Muscle of arm (tissue), 12 donors: ENCODE results near the gene TOMT. TPM values are rescaled to one million over a fixed set of nuclear protein-coding genes. Genes with fewer than 3 reads are reported as not detected.

Source experiments
- DNase-seq: peaks from one replicate; pipeline ENCODE4 v3.0.0-alpha.2; 2013
- polyA plus RNA-seq, 12 donors: library from polyadenylated mRNA; unstranded; fragments of 120-200 nt; gene quantifications; one replicate each; pipeline ENCODE4 v1.2.1, GENCODE V29; 2013; ENCODE audit not compliant: insufficient read length in 12 of 12

The TOMT gene
- polyA plus RNA-seq, 12 donors: not detected

DNA sequence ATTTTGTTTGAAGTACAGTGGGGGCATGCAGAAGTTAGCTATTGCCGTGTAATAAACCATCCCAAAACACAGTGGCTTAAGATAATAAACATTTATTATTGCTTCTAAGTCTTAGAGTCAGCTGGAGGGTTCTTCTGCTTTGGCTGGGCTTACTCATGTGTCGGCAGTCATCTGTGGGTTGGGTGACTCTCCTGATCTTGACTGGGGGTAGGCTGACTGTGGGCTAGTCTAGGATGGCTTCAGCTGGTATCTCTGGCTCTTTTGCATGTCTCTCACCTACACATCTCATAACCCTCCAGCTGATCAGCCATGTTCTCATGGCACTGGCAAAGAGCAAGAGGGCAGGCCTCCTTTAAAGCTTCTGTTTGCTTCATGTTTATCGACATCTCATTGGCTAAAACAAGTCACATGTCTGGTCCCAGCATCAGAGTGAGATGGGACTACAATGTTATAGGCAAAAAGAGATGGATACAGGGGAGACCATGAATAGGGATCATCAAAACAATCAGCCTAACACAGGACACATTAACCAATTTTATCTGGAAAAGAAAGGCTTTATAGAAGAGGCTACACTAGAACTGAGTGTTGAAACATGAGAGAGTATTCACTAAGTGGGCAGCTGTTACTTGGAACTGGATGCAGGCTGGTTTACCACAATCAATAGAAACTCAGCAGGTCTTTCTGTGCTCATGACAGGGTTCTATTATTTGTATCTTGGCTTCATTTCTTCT is 19.9 kb upstream of the TOMT start:
- no peak for DNase-seq

DNA sequence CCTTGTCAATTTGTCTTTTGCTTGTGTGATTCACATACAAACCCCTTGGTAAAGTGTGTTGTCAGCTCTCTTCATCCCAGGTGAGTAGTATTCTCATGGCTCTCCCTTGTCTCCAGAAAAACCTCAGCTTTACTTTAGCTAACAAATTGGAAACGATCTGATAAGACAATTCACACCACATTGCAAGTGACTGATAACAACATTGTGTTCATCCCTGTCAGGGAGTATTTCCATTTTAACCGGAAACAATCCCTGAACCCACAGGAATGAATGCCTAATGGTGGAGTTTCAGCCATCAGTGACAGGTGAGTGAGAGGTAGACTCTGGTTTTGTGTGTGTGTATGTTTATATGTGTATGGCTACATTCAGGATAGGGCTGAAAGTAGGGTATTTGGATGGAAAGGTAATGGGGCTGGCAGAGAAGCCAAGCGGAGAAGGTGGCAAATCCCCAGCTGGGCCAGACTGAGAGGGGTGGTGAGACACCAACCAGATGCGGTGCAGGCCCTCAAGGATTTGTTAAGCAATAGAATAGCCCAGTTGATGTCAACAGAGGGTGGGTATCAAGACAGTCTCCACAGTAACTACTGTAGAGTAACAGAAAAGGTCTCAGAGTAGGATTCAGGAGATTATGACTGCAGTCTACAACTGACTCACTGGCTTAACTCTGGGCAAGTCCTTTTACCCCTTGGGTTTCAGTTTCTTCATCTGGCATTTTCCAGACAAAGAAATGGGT is 17.5 kb upstream of the TOMT start:
- no peak for DNase-seq

DNA sequence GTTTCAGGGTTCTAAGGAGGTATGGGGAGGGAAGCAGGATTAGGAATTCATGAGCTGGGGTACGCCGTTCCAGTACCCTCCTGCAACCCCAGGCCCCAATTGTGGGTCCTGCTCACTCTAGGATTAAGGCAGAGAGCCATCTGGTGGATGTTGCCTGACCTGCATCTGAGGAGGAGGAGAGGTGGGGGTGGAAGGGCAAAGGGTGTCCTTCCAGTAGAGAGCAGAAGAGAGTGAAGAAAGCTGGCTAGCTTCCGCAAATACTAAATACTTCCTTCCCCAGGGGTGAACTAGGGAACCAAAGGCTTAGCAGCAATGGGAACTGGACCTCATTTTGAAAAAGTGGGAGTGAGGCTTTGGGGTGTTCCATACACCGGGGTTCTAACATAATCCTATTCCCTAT is 14.4 kb upstream of the TOMT start:
- DNase-seq: peak; percentile 60

DNA sequence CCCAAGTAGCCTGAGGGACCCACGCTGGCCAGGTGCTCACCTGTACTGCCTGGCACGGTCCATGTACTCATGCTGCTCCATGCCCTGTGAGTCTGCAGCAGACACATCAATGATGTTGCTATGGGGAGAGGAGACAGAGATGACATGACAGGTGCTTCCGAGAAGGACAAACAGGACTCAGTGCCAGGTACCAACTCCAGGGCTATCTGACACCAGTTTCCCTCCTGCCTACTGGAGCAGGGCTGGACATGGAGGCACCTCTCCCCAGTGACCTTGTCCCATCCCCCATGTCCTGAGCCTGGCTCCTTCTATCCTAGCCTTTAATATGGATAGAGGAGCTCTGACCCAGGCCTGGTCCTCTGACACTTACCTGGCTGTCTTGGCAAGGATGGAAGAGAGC is 7.0 kb upstream of the TOMT start:
- DNase-seq: no peak

DNA sequence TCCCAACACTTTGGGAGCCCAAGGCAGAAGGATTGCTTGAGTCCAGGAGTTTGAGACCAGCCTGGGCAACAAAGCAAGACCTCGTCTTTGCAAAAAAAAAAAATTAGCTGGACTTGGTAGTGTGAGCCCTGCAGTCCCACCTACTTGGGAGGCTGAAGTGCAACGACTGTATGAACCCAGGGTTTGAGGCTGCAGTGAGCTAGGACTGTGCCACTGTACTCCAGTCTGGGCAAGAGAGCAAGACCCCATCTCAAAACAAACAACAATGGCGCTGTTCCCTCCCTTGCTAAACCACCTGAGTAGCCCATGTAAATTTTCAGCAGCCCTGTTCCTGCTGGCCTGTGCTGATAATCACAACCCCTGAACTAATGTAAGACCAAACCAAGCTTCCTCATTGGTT is 5.7 kb upstream of the TOMT start:
- DNase-seq: no peak

DNA sequence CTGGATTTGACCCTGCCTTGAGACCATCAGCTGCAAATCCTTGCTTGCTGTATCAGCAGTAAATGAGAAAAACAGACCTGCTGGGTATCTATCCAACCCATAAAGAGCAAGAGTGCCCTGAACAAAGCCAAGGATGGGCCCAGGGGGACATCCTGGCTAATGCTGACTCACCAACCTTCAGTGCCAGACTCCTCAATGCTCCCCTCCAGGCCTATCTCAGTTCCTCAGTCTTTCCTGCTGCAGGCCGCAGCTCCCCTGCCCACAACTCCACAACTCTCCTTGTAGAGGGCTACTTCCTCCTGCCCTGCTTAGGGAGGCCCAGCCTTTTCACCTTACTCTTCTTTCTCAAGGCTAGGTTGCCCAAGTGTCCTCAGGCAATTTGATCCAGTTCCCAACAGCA is 5.3 kb upstream of the TOMT start:
- no peak for DNase-seq

DNA sequence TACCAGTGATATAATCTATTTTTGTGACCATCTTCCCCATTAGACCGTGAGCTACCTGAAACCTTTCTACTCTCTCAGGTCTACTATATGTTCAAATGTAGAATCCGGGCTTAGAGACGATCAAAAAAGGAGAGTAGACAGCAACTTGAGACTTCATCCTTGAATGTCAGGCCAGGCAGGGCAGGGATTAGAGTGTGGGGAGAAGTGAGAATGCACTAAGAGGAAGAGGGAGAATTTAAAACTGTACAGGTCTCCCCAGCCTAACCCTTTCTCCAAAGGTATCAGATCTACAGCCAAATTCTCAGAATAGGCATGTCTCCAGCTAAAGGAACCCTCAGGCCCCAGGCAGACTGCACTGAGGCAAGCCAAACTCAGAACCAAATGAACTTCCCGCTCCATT is 3.6 kb upstream of the TOMT start:
- no peak for DNase-seq

DNA sequence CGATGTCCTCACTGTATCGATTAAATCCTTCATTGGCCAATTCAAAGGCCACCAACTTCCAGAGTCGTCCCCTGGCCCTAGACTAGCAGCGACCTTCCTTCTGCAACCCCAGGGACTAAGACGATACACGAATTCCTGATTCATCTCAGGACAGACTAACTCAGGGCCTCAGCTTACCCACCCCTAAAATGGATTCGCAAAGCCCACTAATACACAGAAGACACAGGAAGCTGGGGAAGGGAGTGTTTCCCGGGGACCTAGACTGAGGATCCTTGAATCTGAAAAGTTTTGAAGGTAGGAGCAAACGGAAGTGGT is 3.1 kb upstream of the TOMT start:
- no peak for DNase-seq

DNA sequence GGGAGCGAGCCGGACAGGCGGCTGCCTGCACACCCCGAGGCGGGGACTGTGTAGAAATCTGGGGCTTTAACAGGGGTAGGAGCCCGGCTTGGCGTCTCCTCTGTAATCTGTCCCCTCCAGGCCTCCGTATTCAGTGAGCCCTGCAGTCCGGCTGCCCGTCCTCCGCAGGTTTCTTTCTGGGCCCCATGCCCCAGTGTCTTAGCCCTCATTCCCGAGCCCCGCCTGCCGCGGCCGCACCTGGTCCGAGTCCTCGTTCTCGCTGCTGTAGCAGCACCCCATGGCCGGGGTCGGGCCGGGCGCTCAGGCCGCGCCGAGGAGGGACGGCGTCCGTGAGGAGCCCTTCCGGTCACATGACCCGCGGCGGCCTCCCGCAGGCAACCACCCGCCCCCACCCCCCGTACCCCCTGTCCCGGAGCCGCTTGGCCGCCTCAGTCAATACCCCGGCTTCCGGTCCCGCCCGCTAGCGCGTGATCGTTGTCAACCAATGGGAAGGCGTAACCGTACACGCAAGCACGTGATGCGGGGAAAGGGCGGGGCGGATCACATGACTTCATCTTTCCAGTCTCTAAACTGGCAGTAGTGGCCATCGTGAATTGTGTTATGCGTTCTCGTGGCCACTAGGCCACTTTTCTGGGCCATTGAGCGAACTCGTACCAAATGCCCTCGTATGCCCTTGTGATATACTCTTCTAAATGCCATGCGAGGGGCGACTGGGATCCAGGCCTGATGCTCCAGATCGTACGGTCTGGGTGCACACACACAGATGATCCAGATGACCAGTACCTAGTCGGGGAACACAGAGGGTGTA is 2.6 kb upstream of the TOMT start, which contains the start of gene LAMTOR1:
Gene LAMTOR1, minus strand, starts transcription at position 352 of the 808 bp plus-strand sequence. Its CDS starts 73 bp downstream, at position 279.
- DNase-seq: peak; percentile 99

DNA sequence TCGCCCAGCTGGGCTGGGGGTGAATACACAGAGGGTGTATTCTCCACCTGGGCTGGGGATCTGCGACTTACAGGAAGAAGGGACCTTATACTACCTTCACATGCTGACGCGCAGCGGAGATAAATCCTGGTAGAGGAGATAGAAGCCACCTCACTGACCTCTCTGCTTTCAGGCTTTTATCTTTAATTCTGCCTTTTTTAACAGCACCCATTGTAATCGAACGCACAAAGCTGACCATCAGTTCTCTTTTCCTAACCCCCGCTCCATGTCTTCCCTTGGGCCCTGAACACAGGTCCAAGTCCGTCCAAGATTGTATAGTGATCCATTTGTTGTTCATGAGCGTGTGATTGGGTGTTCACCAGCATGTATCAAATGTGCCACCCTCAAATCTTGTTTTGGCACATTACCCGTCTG is 2.0 kb upstream of the TOMT start:
- no peak for DNase-seq

DNA sequence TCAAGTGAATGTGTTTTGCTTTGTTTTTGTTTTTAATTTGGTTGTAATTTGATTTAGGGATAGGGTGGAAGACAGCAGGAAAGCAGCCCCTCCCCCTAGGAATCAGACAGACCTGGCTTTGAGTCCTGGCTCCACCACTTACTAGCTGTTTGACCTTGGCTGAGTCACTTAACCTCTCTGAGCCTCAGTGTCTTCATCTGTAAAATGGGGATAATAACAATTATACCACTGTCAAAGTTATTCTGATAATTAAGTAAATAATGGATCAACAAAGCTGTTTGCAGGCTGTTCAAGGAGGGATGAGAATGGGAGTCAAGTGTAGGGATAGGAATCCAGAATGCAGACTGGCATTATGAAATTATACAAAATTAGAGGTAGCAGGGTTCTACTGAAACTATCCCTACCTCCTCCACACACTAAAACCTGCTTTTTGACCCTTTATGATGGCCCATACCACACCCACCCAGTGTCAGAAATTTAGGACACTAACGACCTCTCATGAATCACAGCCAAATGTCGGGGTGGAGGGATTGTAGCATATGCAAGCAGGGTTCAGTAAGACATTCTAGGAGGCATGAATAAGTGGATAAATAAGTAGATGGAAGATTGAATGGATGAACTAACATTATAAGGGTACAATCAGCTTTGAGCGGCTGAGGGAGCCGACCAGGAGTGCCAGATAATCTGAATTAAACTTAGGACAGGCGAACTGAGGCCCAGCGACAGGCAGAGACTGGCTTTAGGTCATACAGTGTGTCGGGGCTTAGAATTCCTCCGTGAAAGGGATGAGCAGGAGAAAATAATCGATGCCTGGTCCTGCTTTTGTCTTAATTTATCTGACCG is 5.8 kb downstream of the TOMT start:
- no peak for DNase-seq

DNA sequence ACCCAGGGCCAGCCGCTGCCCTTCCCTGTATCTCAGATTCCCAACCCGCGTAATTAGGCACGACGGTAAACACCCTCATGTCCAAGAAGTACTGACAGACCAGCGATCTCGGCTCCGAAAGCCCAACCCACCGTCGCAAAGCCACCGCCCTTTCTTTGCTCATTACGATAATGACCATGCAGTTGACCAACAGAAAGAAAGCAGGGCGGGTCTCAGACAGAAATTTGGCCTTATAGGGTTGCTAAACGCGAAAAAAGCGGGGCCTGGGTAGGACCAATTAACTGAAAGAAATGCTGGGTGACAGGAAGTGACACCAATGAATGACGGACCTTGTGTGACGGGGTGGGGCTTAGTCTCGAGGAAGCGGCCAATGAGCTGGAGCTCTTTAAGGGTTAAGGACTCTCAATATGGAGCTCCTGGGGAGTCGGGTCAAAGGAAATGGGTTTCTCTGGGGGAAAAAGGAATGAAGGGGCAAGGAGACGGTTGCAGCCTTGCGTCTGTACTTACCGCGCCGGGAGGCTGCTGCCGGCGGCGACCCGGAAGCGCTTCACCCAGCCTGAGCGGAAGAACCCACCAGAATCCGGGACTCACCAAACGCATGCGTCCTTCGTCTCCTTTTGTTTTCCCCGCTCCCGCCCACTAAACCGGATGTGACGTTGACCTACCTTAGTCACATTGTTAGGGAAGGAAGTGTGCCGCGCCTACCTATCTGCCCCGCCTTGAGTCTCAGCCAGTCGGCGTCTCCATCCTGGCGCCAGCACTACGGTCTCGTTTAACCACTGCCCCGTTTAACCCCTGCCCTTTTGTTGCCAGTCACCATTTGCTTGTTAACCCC is 6.6 kb downstream of the TOMT start, which contains the start of gene ANAPC15:
Gene ANAPC15, minus strand, starts transcription at position 553 of the 835 bp plus-strand sequence. CDS start 1,419 bp downstream, outside the sequence.
- DNase-seq: peak; percentile 99

DNA sequence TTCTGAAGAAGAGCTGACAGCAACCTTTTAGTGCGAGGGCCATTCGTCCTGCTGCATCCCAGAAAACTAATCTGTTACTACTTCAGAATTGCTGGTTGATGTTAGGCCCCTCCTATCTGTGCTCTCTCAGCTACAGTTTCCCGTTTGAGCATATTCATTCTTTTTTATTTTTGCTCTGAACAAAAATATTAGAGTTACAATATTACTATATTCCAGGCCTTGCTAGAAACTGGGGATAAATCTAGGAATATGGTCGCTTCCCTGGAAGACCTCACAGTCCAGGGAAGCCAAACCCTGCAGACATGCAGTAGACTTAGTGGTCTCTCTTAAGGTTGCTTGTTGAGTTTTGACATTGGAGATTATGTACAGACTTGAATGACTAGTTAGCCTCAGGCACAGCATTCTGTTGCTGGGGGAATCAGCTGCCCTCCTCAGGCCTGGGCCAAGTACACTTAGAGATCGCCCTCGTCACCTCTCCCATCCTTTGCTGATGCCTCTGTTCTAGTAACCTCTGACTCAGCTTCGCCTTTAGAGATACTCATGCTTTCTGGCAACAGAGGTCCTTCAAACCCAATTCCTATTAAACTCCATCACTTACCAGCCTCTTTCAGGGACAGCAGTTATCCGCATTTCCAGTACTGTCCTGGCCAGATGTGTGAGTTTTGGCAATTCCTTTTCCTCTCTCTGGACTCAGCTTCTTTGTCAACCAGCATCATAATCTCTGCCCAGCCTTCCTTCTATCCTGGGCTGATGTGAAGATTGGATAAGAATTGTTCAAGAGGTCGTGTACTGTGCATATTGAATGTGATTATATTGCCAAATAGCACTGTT is 7.5 kb downstream of the TOMT start:
- DNase-seq: no peak

DNA sequence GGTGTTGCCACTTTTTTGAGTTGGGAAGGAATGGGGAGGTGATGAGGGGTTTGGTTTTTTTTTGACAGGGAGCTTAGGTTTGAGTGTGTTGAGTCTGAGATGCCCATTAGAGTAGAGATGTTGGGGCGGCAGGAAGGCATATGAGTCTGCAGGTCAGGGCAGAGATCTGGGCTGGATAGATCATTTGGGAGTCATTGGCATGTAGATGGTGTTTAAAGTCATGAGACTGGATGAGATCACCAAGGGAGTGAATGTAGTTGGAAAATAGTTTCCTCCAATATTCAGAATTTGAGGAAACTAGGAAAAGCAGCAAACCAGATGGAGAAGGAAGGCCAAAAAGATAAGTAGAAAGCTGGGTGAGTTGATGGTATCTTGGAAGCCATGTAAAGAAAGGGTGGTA is 8.8 kb downstream of the TOMT start:
- no peak for DNase-seq

DNA sequence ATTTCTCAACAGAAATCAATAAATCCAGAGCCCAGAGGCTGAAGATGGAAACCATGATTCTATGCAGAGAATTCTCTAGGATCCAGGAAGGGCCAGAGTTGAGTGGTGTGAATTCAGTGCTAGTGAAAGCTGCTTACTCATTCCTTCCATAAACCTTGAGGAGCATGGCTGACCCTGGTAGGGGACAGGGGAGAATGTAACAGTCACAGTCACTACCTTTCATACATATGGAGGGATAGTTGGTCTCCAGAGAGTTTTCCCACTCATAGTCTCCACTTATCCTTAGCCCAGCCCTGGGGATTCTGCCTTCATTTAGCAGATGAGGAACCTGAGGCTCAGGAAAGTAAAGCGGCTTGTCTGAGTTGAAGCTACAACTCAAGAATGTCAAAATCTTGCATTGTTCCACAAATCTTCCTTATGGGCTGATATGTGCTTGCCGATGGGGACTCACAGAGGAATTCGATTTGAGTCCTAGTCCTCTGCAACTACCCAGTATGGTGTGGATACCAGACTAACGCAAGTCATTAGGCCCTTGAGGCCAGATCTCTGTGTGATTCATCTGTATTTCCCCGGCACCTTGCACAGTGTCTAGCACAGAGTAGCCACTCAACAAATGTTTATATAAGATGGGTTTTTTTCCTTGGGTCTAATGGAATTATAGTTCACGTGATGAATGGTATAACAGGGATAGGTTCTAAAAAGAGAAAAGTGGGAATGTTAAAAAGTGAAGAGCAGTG is 10.5 kb downstream of the TOMT start:
- DNase-seq: no peak

DNA sequence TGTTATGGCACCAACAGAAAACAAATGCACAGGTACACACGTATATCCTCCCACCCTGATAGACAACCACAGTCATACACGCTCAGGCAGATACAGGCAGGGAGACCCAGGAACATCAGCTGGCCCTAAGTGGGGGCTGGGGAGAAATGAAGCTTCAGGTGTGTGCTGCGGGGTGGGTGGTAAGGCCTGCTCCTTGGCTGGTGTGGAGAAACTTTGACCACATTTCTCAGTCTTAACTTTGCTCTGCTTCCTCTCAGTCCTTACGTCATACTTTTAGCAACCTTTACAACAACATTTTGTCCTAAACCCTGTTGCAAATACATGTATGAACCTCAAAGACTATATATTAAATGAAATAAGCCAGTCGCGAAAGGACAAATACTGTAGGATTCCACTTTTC is 13.5 kb downstream of the TOMT start:
- no peak for DNase-seq

DNA sequence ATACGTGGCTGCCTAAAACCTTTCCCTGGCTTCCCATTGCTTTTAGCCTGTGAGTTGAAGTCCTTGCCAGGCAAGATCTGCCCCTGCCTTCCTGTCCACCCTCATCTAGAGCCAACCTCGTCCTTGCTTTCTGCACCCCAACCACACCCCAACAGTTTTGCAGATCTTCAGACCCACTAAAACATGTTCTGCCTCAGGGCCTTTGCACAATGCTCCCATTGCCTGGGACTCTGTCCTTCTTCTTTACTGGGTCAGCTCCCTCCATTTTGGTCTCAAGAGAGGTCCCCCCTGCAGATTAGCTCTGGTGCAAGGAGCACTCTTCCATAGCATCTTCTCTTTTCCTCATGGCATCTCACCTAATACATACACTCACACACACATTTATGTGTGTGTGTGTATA is 15.2 kb downstream of the TOMT start:
- DNase-seq: no peak

DNA sequence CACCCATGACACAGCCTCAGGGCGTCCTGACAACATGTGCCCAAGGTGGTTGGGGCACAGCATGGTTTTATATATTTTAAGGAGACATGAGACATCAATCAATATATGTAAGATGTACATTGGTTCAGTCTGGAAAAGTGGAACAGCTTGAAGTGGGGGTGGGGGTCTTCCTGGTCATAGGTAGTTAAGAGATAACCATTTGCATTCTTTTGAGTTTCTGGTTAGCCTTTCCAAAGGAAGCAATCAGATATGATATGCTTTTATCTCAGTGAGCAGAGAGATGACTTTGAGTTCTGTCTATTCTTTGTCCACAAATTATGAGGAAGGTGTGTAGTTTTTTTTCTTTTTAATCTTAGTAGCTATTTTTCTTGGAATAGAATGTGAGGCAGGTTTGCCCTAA is 16.9 kb downstream of the TOMT start:
- no peak for DNase-seq

DNA sequence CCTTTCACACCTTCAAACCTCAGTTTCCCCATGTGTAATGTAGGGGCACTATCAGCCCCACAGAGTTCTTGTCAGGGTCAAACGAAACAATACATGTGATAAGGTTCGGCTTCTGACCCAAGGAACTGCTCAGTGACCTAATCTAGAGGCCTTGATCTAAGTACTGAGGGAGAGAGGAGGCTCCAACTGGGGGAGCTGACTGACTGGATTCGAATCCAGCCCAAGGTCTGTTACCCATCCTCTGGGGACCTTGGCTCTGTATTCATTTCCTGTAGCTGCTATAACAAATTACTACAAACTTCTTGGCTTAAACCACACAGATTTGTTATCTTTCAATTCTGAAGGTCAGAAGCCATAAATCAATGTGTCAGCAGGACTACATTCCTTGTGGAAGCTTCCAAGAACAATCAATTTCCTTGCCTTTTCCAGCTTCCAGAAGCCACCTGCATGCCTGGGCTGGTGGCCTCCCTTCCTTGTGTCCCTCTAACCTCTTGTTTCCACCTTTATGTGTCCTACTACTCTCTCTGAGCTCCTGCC is 17.5 kb downstream of the TOMT start:
- no peak for DNase-seq
